Occipital lobe (tissue), 2 donors: ENCODE data around the gene SCAMP4. TPM values are rescaled to one million over a fixed set of nuclear protein-coding genes. Genes with fewer than 3 reads are reported as not detected.

Experiments used
- DNase-seq: peaks from one replicate; lab custom pipeline; 2025; lab: John Stamatoyannopoulos, UW
- total RNA-seq: library from RNA; depleted of rRNA; stranded (reverse); fragments of >200 nt; gene quantifications from one replicate; pipeline ENCODE4 v1.2.3, GENCODE V29; 2014

SCAMP4 gene
- total RNA-seq, 1 donor from 2014 or later: 11.1 TPM

DNA sequence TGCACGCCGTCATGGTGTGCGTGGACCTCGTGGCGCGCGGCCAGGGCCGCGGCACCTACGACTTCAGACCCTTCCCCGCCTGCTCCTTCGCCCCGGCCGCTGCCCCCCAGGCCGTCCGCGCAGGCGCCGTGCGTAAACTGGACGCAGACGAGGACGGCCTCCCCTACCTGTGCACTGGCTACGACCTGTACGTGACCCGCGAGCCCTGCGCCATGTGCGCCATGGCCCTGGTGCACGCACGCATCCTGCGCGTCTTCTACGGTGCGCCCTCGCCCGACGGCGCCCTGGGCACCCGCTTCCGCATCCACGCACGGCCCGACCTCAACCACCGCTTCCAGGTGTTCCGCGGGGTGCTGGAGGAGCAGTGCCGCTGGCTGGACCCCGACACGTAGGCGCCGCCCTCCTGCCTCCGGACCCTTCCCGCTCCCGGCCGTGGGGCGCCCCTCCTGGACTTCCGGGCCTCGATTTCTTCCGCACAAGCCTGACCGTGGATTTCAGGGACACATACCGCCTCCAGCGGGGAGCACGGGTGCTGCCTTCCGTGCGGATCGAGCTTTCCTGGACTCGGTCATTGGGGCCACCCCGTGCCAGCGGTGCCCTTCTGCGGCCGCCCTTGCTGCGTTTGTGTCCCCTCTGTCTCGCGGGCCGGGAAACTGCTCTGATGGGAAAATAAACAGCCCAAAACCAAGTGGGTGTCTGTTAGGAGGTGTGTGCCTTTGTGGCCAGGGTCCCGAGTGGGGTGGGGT is 7.7 kb downstream of the SCAMP4 start:
- DNase-seq: no peak

DNA sequence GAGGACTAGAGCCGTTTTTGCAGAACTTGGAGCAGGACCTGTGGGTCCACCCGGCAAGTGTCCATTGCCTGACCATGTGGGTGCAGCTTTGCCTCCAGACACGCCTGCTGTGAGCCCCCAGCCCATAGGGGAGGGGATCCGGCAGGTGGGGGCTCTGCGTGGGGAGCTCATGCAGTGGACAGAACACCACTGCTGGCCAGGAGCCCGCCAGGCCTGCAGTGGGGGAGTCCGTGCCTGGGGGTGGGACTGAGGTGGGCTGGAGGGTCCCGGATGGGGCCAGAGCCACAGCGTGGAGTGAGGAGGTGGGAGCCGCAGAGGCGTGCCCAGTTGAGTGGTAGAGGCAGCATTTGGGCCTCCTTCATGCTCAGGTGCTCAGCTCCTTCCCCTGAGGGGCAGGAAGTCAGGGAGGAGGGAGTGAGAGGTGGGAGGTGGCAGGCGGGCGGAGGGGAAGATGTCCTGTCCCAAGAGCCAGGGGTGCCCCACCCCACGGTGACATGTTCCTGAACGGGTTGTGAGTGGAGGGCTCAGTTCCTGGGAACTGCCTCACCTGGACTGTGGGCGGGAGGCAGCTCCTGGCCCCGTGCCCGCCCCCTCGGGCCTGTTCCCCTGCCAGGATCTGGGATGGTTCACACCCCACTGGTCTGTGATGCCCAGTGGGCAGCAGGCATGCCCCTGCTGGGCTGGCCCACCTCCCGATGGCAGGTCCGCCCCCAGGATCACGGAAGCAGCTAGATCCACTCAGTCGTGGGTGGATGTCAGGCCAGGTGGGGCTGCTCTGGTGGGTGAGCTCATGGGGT is 8.8 kb downstream of the SCAMP4 start:
- DNase-seq: no peak

DNA sequence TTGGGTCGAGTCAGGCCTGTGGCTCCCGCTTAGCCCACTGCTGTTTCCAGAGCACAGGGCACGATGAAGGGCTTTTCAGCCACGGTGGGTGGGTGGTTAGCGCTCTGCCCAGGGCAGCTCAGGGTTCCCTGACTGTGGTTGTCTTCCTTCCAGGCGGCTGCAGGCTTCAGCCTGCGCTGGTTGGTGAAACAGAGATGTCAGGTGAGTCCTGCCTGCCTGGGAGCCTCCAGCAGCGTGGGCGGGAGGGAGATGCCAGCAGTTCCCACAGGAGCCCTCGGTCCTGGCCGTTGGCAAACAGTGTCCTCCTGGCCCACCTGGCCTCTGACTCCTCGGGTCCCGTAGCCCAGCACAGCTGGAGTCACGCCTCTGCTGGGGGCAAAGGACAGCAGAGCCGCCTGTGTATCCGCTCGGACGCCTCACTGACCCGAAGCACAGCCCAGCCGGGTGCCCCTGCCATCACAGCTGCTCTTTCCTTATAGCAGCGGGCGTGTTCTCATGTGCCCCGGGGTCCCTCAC is 9.7 kb downstream of the SCAMP4 start:
- DNase-seq: no peak

DNA sequence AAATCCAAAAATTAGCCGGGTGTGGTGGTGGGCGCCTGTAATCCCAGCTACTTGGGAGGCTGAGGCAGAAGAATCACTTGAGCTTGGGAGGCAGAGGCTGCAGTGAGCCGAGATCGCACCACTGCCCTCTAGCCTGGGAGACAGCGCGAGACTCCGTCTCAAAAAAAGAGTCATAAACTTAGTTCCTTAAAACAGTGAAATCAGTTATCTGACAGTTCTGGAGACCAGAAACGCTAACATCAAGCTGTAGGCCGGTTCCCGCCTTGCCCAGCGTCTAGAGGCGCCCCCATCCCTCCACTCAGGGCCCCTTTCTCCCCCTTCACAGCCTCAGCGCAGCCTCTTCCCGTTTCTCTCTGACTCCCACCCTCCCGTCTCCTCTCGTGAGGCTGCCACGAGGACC is 11.9 kb downstream of the SCAMP4 start:
- no peak for DNase-seq

DNA sequence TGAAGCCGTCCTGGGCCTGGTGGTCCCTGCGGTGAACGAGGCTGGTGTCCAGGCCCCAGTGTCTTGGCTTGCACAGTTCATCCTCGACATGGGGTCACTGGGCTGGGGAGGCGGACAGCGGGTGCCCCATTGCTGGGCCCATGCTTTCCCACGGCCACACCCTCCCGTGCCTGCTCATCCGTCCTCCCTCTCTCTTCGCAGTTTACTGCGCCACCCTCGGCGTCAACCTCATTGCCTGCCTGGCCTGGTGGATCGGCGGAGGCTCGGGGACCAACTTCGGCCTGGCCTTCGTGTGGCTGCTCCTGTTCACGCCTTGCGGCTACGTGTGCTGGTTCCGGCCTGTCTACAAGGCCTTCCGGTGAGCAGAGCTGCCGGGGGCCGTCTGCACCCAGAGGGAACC is 12.7 kb downstream of the SCAMP4 start:
- DNase-seq: no peak

DNA sequence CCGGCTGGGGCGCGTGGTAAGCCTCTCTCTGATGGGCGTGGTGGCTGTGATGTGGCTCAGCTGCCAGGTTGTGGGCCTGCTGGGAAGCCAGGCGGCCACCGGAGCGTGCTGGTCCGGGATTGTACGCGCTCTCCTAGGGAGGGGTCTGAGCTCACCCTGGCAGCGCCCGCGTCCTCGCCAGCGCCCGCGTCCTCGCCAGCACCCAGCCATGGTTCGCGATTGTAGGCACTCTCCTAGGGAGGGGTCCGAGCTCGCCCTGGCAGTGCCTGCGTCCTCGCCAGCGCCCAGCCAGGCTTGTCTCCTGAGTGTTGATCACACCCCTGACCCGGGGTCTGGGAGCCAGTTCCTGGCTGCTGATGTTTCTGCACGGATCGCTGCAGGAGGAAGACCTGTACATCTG is 13.8 kb downstream of the SCAMP4 start:
- no peak for DNase-seq

DNA sequence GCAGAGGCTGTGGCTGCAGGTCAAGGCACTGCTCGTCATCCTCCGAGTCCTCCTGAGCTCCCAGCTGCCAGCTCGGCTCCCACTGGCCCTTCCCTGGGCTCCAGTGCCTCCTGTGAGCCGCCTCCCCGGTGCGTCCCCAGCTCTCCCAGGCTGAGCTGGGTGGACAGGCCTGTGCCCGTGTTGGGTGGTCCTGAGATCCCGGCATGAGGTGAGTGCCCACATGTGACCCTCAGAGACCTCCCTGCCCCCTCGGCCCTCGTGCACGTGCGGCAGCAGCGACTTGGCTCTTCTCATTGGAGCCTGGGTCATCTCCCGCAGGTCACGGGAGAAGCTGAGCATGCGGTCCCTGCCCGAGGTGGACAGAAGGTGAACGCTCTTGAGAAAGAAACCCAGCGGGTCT is 15.4 kb downstream of the SCAMP4 start:
- DNase-seq: no peak

DNA sequence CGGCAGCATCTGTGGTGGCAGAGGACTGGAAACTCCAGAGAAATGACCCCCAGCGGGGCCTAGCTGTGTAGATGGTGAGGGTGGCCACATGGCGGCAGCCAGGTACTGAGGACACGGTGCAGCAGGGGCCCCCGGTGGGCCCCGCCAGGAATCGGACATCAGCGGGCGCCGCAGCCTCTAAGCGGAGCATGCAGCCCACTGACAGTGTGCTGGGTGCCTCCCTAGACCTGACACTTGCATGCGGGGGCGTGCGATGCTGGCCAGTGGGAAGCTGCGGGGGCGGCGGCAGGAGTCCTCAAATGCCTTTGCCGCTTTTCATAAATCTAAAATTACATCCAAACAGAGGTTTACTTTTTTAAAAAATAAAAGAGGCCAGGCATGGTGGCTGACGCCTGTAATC is 16.1 kb downstream of the SCAMP4 start:
- no peak for DNase-seq

DNA sequence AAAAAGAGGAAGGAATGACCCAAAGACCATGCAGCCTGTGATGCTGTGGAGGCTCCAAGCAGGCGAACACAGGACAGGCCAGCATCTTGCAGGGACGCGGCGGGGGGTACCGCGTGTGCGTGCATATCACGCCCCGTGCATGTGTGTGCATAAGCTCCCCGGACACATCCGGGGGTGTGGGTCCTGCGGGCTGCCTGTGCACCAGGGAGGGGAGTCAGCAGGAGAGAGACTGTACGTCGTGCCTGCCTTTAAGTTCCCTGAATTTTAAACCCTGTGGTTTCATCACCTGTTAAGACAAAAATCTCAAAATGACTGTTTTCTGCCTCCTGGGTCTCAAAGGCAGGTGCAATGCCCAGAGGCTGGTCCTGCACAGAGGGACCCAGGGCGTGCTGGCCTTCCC is 16.6 kb downstream of the SCAMP4 start:
- DNase-seq: no peak

DNA sequence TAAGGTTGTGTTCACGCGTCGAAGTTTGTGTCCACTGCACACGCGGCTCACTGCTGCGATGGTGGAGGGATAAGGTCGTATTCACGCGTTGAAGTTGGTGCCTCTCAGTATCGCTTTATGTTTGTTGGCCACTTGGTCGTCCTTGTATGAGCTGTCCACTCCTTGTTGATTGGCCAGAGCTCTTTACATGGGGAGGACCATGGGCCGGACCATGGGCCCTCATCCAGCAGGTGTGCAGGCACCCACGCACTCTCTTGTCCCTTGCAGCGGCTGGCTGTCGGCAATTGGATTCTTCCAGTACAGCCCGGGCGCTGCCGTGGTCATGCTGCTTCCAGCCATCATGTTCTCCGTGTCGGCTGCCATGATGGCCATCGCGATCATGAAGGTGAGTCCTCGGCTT is 17.6 kb downstream of the SCAMP4 start:
- no peak for DNase-seq

DNA sequence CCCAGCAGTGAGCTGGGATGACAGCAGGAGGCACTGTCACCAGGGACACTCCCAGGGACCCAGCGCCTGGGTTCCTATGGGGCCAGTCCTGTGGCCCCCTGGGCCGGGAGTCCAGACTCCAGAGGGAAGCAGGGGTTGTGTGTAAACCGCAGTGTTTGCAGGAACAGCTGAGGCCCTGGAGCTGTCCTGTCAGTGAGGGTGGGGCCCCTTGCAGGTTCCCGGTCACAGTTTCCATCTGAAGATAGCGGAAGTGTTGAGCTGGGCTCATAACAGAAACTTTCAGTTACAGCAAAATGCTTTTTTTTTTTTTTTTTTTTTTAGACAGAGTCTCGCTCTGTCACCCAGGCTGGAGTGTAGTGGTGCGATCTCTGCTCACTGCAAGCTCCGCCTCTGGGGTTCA is 18.1 kb downstream of the SCAMP4 start:
- DNase-seq: no peak

DNA sequence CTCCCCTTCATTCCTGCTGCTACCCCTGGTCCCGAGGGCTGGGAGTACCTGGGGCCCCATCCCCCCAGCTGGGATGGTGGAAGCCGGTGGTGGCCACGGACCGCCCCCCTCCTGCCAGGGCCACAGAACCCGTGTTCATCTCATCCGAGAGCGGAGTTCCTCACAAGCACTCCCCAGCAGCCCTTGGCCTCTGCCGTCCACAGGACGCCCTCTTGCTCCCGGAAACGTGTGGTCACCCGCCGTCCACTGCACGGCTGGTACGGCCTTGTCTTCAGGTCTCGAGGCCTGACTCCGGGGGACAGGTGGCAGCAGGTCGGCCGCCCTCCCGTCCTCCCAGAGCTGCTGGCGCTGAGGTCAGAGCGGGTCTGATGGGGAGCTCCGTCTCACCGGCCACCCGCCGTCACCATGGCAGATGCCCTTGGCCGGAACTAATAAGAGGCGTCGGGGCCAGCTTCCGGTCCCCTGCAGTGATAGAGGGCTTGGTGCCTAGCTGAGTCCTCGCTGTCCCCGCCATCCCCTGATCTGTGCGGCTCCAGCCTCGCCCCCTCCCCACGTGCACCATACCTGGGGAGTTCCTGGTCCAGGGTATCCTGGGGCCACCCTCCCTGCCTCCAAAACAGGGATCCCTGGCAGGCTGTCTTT is 19.2 kb downstream of the SCAMP4 start:
- no peak for DNase-seq

DNA sequence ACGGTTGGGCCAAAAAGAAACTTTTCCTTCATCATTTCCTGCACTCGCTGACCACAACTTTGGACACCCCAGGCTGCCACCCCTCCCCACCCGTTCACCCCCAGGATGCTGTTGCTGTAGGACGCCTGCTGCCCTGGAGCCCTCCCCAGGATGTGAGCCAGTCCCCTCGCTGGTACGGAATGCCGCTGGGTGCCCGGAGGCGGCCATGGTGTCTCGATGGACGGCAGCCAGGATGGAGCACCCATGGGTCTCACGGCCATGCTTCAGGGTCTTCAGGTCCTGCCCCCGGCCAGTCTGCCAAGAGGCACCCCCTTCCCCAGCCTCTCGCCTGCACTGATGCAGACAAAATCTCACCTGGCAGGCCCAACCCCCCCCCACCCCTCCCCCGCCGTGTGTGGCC is 20.3 kb downstream of the SCAMP4 start:
- DNase-seq: no peak

DNA sequence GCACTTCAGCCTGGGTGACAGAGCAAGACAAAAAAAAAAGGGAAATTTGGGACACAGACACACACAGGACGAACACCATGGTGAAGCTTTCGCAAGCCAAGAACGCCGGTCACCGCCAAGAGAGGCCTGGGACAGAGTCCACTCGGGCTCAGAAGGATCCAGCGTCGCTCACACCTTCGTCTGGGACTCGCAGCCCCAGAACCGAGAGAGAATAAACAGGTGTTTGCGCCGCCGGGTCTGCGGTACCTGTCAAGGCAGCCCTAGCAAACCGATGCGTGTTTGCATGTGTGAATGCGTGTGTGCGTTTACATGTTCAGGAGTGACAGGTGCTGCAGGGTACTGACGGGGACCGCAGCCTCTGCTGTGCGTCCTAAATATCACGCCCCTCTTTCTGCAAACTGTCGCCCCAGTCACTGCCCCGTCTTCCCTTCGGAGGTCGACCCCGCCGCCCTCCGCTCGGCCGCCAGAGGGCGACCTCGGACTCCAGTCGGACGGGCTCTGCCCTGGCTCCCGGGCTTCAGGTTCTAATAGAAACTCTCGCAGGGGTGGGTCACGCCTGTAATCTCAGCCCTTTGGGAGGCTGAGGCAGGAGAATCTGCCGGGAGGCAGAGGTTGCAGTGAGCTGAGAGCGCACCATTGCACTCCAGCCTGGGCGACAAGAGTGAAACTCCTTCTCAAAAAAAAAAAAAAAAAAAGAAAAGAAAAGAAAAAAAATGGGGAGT is 24.0 kb downstream of the SCAMP4 start:
- no peak for DNase-seq

DNA sequence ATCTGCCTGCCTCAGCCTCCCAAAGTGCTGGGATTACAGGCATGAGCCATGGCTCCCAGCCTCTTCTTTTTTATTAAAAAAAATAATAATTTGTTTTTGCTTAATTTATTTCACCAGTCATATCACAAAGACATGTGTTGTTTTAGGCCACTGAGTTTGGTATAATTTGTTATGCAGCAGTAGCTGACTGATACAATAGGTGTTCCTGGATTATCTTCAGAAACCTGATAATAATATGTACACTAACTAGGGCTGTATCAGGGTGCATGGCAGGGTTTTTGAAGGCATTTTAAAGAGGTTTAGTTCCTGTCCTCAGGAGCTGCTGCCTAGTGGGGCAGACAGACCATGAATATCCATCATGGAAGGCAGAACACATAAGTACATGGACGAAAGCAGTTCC is 26.2 kb downstream of the SCAMP4 start:
- no peak for DNase-seq

DNA sequence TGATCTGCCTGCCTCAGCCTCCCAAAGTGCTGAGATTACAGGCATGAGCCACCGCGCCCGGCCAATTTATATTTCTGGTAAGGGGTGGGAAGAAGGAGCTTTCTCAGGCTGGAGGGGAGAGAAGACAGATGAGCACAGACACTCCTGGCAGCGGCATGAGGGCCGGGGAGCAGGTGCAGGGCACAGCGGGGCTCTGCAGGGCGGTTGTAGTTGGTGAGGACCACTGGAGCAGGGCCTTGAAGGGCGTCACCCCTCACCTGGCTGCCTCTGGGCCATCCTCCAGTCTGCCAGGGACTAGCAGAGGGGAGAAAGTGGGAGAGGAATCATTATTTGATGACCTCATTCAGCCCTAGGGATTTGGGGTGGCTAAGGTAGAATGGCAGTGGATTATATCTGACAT is 27.2 kb downstream of the SCAMP4 start:
- DNase-seq: no peak

DNA sequence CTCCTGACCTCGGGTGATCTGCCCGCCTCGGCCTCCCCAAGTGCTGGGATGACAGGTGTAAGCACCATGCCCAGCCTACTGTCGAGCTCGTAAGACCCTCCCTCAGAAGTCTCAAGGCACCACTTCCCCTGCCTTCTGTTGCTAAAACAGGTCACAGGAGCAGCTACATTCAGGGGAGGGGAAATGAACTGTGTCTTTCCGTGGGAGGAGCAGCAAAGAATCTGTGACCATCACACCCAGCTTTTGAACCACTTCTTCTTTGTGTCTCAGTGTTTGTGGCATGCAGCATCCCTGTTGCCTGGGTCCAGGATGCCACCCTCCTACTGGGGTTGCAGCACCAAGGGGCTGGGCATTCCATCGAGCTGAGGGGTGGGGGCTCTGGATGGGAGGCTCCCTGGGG is 28.0 kb downstream of the SCAMP4 start:
- no peak for DNase-seq

DNA sequence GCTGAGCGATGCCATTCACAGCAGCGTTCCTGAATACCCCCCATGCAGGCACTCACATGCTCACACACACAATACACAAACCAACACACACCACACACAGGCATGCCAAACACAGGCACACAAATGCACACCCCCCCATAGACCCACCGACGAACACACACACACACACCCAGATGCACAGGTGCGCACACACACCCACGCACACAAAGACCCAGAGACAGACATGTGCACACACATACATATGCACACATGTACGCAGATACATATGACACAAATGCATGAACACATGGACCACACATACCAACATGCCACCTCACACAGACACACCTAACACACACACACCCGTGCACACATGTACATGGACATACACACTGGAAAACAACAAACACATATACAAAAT is 28.7 kb downstream of the SCAMP4 start:
- no peak for DNase-seq

DNA sequence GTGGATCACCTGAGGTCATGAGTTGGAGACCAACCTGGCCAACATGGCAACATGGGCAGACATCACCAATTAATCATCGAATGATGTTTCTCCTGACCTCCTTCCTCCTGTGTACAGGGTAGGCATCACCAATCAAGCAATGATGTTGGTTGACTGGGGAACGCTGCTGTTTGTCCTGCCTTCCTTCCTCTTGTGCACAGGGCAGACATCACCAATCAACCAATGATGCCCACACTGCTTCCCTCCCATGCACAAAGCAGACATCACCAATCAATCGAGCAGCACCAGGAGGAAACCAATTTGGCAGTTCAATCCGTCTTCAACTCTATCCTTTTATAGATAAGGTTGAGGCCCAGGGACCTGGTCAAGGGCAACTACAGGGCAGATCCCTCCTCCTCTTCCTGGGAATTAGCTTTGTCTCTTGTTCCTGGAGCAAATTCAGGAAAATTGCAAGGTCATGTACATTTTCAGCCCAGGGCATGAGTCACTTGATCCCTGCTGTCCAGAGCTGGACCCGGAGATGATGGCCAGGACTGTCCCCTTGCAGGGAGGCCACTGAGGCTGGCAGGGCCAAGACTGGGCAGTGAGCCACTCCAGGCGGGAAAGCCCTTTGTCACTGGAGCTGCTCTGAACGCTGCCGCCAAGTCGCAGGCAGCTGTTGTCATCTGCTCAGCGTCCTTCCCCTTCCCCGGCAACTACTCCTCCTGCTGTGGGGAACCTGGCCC is 30.4 kb downstream of the SCAMP4 start:
- no peak for DNase-seq

DNA sequence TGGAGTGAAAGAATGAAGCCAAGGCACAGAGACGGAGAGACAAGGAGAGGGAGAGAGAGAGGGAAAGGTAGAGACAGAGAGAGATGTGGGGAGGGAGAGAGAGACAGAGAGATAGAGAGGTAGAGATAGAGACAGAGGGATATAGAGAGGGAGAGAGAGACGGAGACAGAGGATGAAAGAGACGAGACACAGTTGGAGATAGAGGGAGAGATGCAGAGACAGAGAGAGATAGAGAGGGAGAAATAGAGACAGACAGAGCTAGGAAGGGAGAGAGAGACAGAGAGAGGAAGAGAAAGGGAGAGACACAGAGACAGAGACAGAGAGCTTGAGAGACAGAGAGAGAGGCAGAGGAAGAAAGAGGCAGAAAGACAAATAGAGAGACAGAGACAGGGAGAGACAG is 31.2 kb downstream of the SCAMP4 start:
- DNase-seq: no peak
